Esophagus squamous epithelium (tissue), 5 donors: ENCODE results near the gene GTPBP1. TPM values are rescaled to one million over a fixed set of nuclear protein-coding genes. Genes with fewer than 3 reads are reported as not detected.

Experiments used
- DNase-seq: peaks from one replicate; lab custom pipeline; 2025; lab: John Stamatoyannopoulos, UW
- H3K27ac ChIP-seq, 4 donors: fragments of 200-600 bp; sonication (generic); one replicate each; pipeline ENCODE4 v1.5.1; 2016 to 2019; ENCODE audit warnings: mild to moderate bottlenecking in 1 of 4
- H3K27me3 ChIP-seq, 4 donors: fragments of 200-600 bp; sonication (generic); 1 replicate in 3 of 4; 2 replicates in 1 of 4; pipeline versions ENCODE4 v1.5.1 to v1.6.0; 2017 to 2021; ENCODE audit warnings: antibody characterized with exemption in 1 of 4
- H3K36me3 ChIP-seq, 3 donors: fragments of 200-600 bp; sonication (generic); one replicate each; pipeline ENCODE4 v1.5.1; 2016 to 2019
- H3K4me1 ChIP-seq, 3 donors: fragments of 200-600 bp; sonication (generic); one replicate each; pipeline ENCODE4 v1.5.1; 2017 to 2019
- H3K4me3 ChIP-seq, 4 donors: fragments of 200-600 bp; sonication (generic); 1 replicate in 3 of 4; 2 replicates in 1 of 4; pipeline ENCODE4 v1.5.1; 2016 to 2019; ENCODE audit warnings: mild to moderate bottlenecking in 2 of 4, moderate library complexity in 1 of 4
- H3K9me3 ChIP-seq, 3 donors: fragments of 200-600 bp; sonication (generic); one replicate each; pipeline ENCODE4 v1.5.1; 2016 to 2019
- POLR2A ChIP-seq, 4 donors: fragments of 450-650 bp; IDR thresholded peaks; one replicate each; pipeline ENCODE4 v1.6.1; 2017; ENCODE audit warnings: antibody characterized with exemption in 4 of 4, mild to moderate bottlenecking in 4 of 4, moderate library complexity in 3 of 4
- WGBS, 2 donors: methylation state at CpG; one replicate each; pipeline ENCODE4 v1.1.5; 2018; 5-methylcytosine and 5-hydroxymethylcytosine counted together
- intact Hi-C: fragments of 100-400 bp; cut with DNase I; formaldehyde crosslinking; loops from one replicate; pipeline ENCODE4 v1.15.0; 2022
- total RNA-seq, 4 donors: library from RNA; depleted of rRNA; stranded (reverse); fragments of >200 nt; gene quantifications; one replicate each; pipeline ENCODE4 v1.1.0, GENCODE V29; 2016
- TF ChIP-seq, protein P1 (sequence below), 6 experiments: fragments of 450-650 bp in 4 of 6; fragments of 200-600 bp in 2 of 6; sonication (generic) in 2 of 6; IDR thresholded peaks; one replicate each; pipeline ENCODE4 v1.5.1; 2016 to 2019; ENCODE audit warnings: antibody characterized with exemption in 6 of 6, mild to moderate bottlenecking in 4 of 6, moderate library complexity in 4 of 6
- donor health status: DM: yes; HTN: yes; CAD: no.

The GTPBP1 gene
- total RNA-seq, 4 donors from 2014 or later, result 15.3 to 37.4 (median 32.0) TPM

DNA sequence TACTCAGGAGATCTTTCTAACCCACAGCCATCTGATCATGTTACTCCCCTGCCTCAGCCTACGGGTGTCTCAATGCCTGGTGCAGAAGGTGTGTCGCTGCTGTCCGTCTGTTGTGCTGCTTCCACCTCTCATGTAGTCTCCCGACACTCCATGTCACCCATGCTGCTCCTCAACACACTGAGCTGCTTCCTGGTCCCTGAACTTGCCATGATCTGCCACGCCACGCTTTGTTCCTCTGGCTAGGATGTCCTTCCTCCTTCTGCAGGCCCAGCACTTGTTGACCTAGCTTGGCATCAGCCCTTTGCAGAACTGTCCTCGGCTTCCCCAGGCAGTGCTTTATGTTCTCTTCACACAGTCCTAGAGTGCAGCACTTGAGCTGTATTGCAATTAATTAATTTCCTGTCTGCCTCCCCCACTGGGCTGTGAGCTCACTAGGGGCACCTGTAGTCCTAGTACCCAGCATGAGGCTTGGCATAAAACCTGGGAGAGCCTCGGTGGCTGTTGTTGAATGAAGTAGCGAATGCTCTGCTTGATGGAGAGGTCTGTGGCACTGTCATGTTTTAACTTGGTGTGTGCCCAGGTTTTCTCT is 9.5 kb downstream of the GTPBP1 start:
- H3K27me3 ChIP-seq, result no peaks in the 10 kb centered on the region
- intact Hi-C loops, result no loop called here
- peaks cover 4 to 74% (median 34%) of the 10 kb centered on the region in 3 donors for H3K4me1 ChIP-seq
- peaks cover 0 to 64% (median 12%) of the 10 kb centered on the region in 3 donors for H3K36me3 ChIP-seq
- H3K9me3 ChIP-seq, result no peaks in the 10 kb centered on the region
- no peak overlapping the region for H3K27ac ChIP-seq
- no peak overlapping the region for H3K4me3 ChIP-seq
- WGBS, 2 donors, result 83 to 84% methylated on average over 7 to 8 of the region's 9 CpGs
- TF ChIP-seq POLR2A (IDR thresholded peaks at IDR 0.05), result no peak
- TF ChIP-seq, protein P1, sequence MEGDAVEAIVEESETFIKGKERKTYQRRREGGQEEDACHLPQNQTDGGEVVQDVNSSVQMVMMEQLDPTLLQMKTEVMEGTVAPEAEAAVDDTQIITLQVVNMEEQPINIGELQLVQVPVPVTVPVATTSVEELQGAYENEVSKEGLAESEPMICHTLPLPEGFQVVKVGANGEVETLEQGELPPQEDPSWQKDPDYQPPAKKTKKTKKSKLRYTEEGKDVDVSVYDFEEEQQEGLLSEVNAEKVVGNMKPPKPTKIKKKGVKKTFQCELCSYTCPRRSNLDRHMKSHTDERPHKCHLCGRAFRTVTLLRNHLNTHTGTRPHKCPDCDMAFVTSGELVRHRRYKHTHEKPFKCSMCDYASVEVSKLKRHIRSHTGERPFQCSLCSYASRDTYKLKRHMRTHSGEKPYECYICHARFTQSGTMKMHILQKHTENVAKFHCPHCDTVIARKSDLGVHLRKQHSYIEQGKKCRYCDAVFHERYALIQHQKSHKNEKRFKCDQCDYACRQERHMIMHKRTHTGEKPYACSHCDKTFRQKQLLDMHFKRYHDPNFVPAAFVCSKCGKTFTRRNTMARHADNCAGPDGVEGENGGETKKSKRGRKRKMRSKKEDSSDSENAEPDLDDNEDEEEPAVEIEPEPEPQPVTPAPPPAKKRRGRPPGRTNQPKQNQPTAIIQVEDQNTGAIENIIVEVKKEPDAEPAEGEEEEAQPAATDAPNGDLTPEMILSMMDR (IDR thresholded peaks at IDR 0.05), result no peak
- DNase-seq, result no peak

DNA sequence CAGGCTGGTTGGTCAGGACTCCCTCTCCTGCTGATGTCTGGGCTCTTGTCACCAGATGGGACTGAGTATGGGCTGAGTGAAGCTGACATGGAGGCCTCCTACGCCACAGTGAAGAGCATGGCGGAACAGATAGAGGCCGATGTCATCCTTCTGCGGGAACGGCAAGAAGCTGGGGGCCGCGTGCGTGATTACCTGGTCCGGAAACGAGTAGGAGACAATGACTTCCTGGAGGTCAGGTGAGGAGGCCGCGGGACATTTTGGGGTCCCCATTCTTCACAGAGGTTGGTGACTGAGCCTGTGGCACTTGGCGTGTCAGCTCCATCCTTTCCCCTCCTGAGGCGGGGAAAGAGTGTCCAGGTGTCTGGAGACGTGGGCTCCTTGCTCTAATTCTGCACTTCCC is 10.1 kb downstream of the GTPBP1 start:
- intact Hi-C loops, result no loop called here
- no peak for TF ChIP-seq POLR2A (IDR thresholded peaks at IDR 0.05)
- TF ChIP-seq, protein P1 (IDR thresholded peaks at IDR 0.05), result no peak
- peaks cover 4 to 69% (median 34%) of the 10 kb centered on the region in 3 donors for H3K4me1 ChIP-seq

DNA sequence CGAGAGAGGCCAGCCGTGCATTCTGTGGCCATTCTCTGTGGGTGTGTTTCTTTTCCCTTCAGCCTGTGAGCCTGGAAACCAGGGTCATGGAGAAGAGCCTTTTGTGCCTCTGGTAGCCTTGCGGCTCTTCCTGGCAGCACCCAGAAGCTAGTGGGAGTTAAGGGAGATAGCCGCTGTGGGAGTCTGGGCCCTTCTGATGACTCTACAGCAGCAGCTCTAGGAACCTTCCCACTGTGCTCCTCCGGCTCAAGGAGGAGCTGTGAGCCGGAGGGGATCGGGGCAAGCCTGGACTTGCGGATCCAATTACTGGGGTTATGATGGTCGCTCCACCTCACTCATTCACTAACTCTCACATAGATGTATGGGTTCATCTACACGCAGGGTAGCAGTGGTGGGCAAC is 10.5 kb downstream of the GTPBP1 start:
- Histone ChIP-seq H3K27me3 (no peaks in the 10 kb centered on the region), H3K27ac (no peak overlapping the region), H3K4me1 (peaks cover 4 to 64% (median 34%) of the 10 kb centered on the region in 3 donors), H3K4me3 (no peak overlapping the region), H3K9me3 (no peaks in the 10 kb centered on the region), H3K36me3 (peaks cover 0 to 68% (median 12%) of the 10 kb centered on the region in 3 donors)
- no peak for DNase-seq
- TF ChIP-seq POLR2A (IDR thresholded peaks at IDR 0.05), result no peak
- TF ChIP-seq, protein P1 (IDR thresholded peaks at IDR 0.05), result no peak
- 76 to 86% methylated on average over 2 to 4 of the region's 10 CpGs for WGBS, 2 donors
- intact Hi-C loops, result no loop called here

More for the DNA sequence above, 10.1 kb downstream of the GTPBP1 start:
- 92 to 99% methylated on average over 12 to 14 of the region's 15 CpGs for WGBS, 2 donors
- H3K36me3 ChIP-seq, result peaks cover 0 to 64% (median 12%) of the 10 kb centered on the region in 3 donors
- no peak overlapping the region for H3K4me3 ChIP-seq
- no peak overlapping the region for H3K27ac ChIP-seq
- H3K9me3 ChIP-seq, result no peaks in the 10 kb centered on the region
- H3K27me3 ChIP-seq, result no peaks in the 10 kb centered on the region
- no peak for DNase-seq

DNA sequence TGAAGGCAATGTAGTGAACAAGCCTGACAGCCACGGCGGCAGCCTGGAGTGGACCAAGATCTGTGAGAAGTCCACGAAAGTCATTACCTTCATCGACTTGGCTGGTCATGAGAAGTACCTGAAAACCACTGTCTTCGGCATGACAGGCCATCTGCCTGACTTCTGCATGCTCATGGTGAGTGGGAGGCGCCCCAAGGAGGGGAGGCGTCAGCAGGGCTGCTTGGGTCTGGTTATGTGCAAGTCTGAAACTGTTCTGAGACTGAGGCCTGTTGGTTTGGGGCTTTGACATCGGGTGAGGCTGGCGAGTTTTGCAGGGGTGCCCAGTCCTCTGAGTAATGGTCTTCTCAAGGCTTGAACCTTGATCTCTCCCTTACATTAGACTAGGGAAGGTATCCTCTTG is 11.1 kb downstream of the GTPBP1 start:
- no peak overlapping the region for H3K4me3 ChIP-seq
- intact Hi-C loops, result no loop called here
- peaks cover 4 to 59% (median 34%) of the 10 kb centered on the region in 3 donors for H3K4me1 ChIP-seq
- H3K9me3 ChIP-seq, result no peaks in the 10 kb centered on the region
- H3K27ac ChIP-seq, result peak overlapping the region in 1 of 4 donors; percentile 72
- WGBS, 2 donors, result 53 to 74% methylated on average over 6 to 9 of the region's 9 CpGs
- no peaks in the 10 kb centered on the region for H3K27me3 ChIP-seq
- peaks cover 0 to 70% (median 12%) of the 10 kb centered on the region in 3 donors for H3K36me3 ChIP-seq
- no peak for TF ChIP-seq POLR2A (IDR thresholded peaks at IDR 0.05)
- no peak for DNase-seq

DNA sequence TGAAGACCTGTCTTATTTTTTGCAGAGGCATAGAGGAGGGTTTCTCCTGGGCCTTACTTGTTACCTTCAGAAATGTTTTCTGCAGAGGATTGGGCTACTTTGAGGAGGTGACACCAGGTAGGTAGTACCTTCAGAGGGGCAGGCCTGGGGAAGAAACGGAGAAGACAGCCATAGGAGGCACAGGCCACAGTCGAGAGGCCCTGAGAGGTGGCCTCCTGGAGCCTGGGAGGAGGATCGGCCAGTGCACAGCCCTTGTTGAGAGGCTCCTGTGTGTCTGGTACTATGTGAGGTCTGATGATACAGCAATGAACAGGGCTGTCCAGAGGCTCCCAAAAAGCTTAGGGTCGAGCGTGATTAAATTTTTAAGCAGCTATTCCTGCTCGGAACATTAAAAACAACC is 11.5 kb downstream of the GTPBP1 start:
- intact Hi-C loops, result no loop called here
- no peaks in the 10 kb centered on the region for H3K27me3 ChIP-seq
- peaks cover 4 to 56% (median 34%) of the 10 kb centered on the region in 3 donors for H3K4me1 ChIP-seq
- H3K9me3 ChIP-seq, result no peaks in the 10 kb centered on the region
- peaks cover 0 to 71% (median 12%) of the 10 kb centered on the region in 3 donors for H3K36me3 ChIP-seq
- no peak overlapping the region for H3K4me3 ChIP-seq
- DNase-seq, result no peak
- peak overlapping the region in 2 of 4 donors; percentile 47 to 72 for H3K27ac ChIP-seq
- TF ChIP-seq, protein P1 (IDR thresholded peaks at IDR 0.05), result no peak
- TF ChIP-seq POLR2A (IDR thresholded peaks at IDR 0.05), result no peak
- 93 to 95% methylated on average over 5 to 6 of the region's 6 CpGs for WGBS, 2 donors
